Smooth muscle cell of the brain vasculature (primary cell): ENCODE results near the gene NT5DC1.
A peak's percentile ranks its signal among the peaks of the same experiment; 100 is the strongest.

Source experiments
- DNase-seq: peaks from one replicate; pipeline ENCODE4 v3.0.0-alpha.2; 2012; ENCODE audit warnings: low read depth, low spot score

Gene NT5DC1

GRCh38 chr6:116136933-116137340 is 36.3 kb downstream of the NT5DC1 start:
- no peak for DNase-seq

- DNase-seq, result no peak
These were observed 39.3 kb downstream of the NT5DC1 start for GRCh38 chr6:116139917-116140316.

- DNase-seq, result peak; percentile 17
These were observed 44.0 kb downstream of the NT5DC1 start for GRCh38 chr6:116144605-116145004.

- no peak for DNase-seq
These were observed 45.4 kb downstream of the NT5DC1 start for GRCh38 chr6:116145803-116146675.

GRCh38 chr6:116152620-116153019 is 52.0 kb downstream of the NT5DC1 start:
- DNase-seq, result no peak

- no peak for DNase-seq
These were observed 54.2 kb downstream of the NT5DC1 start for GRCh38 chr6:116154887-116155286.

GRCh38 chr6:116156405-116157326 is 56.0 kb downstream of the NT5DC1 start:
- DNase-seq, result no peak

- no peak for DNase-seq
These were observed 56.7 kb downstream of the NT5DC1 start for GRCh38 chr6:116157391-116157790.

GRCh38 chr6:116158641-116159040 is 58.0 kb downstream of the NT5DC1 start:
- DNase-seq, result no peak

GRCh38 chr6:116159782-116160524 is 59.3 kb downstream of the NT5DC1 start:
- no peak for DNase-seq

GRCh38 chr6:116165596-116165995 is 64.9 kb downstream of the NT5DC1 start:
- DNase-seq, result no peak

- no peak for DNase-seq
These were observed 65.7 kb downstream of the NT5DC1 start for GRCh38 chr6:116166369-116166768.

- no peak for DNase-seq
These were observed 67.5 kb downstream of the NT5DC1 start for GRCh38 chr6:116168148-116168547.

- DNase-seq, result no peak
These were observed 69.2 kb downstream of the NT5DC1 start for GRCh38 chr6:116169880-116170279.

- no peak for DNase-seq
These were observed 69.9 kb downstream of the NT5DC1 start for GRCh38 chr6:116170358-116171057.

GRCh38 chr6:116173928-116174327 is 73.3 kb downstream of the NT5DC1 start:
- no peak for DNase-seq

- no peak for DNase-seq
These were observed 74.7 kb downstream of the NT5DC1 start for GRCh38 chr6:116175344-116175743.

- DNase-seq, result no peak
These were observed 75.9 kb downstream of the NT5DC1 start for GRCh38 chr6:116176596-116176995.

GRCh38 chr6:116180375-116180774 is 79.7 kb downstream of the NT5DC1 start:
- no peak for DNase-seq

- no peak for DNase-seq
These were observed 88.8 kb downstream of the NT5DC1 start for GRCh38 chr6:116189472-116189871.

GRCh38 chr6:116190550-116190949 is 89.9 kb downstream of the NT5DC1 start:
- no peak for DNase-seq
